CD8-positive, alpha-beta memory T cell (primary cell): ENCODE data around the gene CTNND2. TPM values are rescaled to one million over a fixed set of nuclear protein-coding genes. Genes with fewer than 3 reads are reported as not detected.

Source experiments
- CTCF ChIA-PET: fragments of 350-600 bp; sonication (Branson Sonifier 250); formaldehyde crosslinking; loops from one replicate; lab custom pipeline; 2021; ENCODE audit warnings: antibody characterized with exemption; lab: Charles Lee
- POLR2A ChIA-PET: fragments of 350-600 bp; sonication (Branson Sonifier 250); formaldehyde crosslinking; loops from one replicate; lab custom pipeline; 2021; ENCODE audit warnings: antibody characterized with exemption; lab: Charles Lee
- DNase-seq, 5 donors: peaks; one replicate each; pipeline versions ENCODE4 v3.0.0 to v3.0.0-alpha.2; 2020 to 2022; ENCODE audit warnings: mixed read lengths in 1 of 5
- H3K27ac ChIP-seq: one replicate; pipeline ENCODE4 v1.7.0; 2013; ENCODE audit warnings: low read depth, mild to moderate bottlenecking, low read length, moderate library complexity
- H3K27me3 ChIP-seq: 2 replicates; pipeline ENCODE4 v1.7.0; 2013; ENCODE audit warnings: low read length, mild to moderate bottlenecking; ENCODE audit not compliant: insufficient read depth, poor library complexity, severe bottlenecking
- H3K36me3 ChIP-seq: 2 replicates; pipeline ENCODE4 v1.7.0; 2013; ENCODE audit warnings: mild to moderate bottlenecking, low read length, moderate library complexity; ENCODE audit not compliant: insufficient read depth
- H3K4me1 ChIP-seq: 2 replicates; pipeline ENCODE4 v1.7.0; 2013; ENCODE audit warnings: mild to moderate bottlenecking, low read length, moderate library complexity; ENCODE audit not compliant: insufficient read depth
- H3K4me3 ChIP-seq: 2 replicates; pipeline ENCODE4 v1.7.0; 2013; ENCODE audit warnings: mild to moderate bottlenecking, low read length
- H3K9me3 ChIP-seq: 2 replicates; pipeline ENCODE4 v1.7.0; 2013; ENCODE audit warnings: mild to moderate bottlenecking, low read length
- H3K27ac Mint-ChIP-seq, 8 donors: one replicate each; pipeline ENCODE4 v1.8.0; 2020 to 2021; ENCODE audit warnings: mixed read lengths in 8 of 8, mild to moderate bottlenecking in 6 of 8, inconsistent platforms in 3 of 8, moderate library complexity in 3 of 8
- H3K27me3 Mint-ChIP-seq, 2 donors: one replicate each; pipeline ENCODE4 v1.8.0; 2020 to 2021; ENCODE audit warnings: mixed read lengths in 2 of 2, mild to moderate bottlenecking in 1 of 2, moderate library complexity in 1 of 2
- H3K36me3 Mint-ChIP-seq, 3 donors: one replicate each; pipeline ENCODE4 v1.8.0; 2020 to 2021; ENCODE audit warnings: mixed read lengths in 3 of 3, inconsistent platforms in 1 of 3, mild to moderate bottlenecking in 1 of 3
- H3K4me1 Mint-ChIP-seq, 3 donors: one replicate each; pipeline ENCODE4 v1.8.0; 2020 to 2021; ENCODE audit warnings: mixed read lengths in 3 of 3, inconsistent platforms in 1 of 3, mild to moderate bottlenecking in 1 of 3
- H3K4me3 Mint-ChIP-seq, 7 donors: one replicate each; pipeline ENCODE4 v1.8.0; 2020 to 2021; ENCODE audit warnings: mixed read lengths in 7 of 7, mild to moderate bottlenecking in 6 of 7, moderate library complexity in 4 of 7, inconsistent platforms in 2 of 7
- H3K9me3 Mint-ChIP-seq, 5 donors: one replicate each; pipeline ENCODE4 v1.8.0; 2020 to 2022; ENCODE audit warnings: mixed read lengths in 5 of 5, mild to moderate bottlenecking in 3 of 5, moderate library complexity in 2 of 5, inconsistent platforms in 1 of 5
- polyA plus RNA-seq: library from polyadenylated mRNA; unstranded; fragments of 300-500 nt; fragmentation: Illumina TruSeq; gene quantifications from one replicate; pipeline ENCODE4 v1.2.3, GENCODE V29; 2021
- total RNA-seq, 2 experiments: library from RNA; stranded (reverse); gene quantifications; one replicate each; pipeline ENCODE4 v1.2.3, GENCODE V29; 2021

The CTNND2 gene
- total and polyA plus RNA-seq, 3 experiments from 2014 or later = not detected

DNA sequence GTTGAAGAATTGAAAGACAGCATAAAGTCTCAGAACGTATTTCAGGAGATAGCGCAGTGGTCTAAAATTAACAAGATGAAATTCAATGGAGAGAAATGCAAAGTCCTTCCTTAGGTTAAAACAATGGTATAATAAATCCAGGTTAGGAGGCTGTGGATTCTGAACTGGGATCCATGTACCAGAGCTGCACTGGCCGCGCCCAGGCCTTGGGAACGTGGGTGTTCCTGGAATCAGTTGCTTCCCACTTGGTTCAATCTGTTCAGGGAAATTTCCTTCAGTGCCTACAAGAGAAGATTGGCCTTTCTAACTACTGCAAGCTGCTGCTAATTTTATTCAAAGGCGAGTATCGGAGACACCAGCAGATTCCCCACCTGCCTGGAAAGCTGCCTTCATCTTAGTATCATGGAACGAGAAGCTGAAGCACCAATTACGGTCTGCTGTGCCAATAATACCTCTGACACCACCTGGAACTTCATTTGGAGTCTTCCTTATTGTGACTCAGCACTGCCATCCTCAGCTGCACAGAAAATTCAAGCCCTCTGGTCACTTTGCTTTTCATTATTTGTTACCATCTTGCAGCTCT lies 14.3 kb upstream of the CTNND2 start:
- no peaks in the 10 kb centered on the region for H3K27me3 ChIP-seq
- Mint-ChIP-seq H3K4me3 (no peak overlapping the region), H3K27me3 (no peaks in the 10 kb centered on the region), H3K36me3 (no peaks in the 10 kb centered on the region), H3K27ac (no peak overlapping the region), H3K4me1 (no peaks in the 10 kb centered on the region), H3K9me3 (peaks cover 6 to 15% (median 7%) of the 10 kb centered on the region in 5 donors)
- H3K9me3 ChIP-seq = no peaks in the 10 kb centered on the region
- H3K27ac ChIP-seq = no peak overlapping the region
- POLR2A ChIA-PET = no interaction called here
- no peaks in the 10 kb centered on the region for H3K36me3 ChIP-seq
- no peak for DNase-seq
- CTCF ChIA-PET = no interaction called here
- no peak overlapping the region for H3K4me3 ChIP-seq
- no peaks in the 10 kb centered on the region for H3K4me1 ChIP-seq

DNA sequence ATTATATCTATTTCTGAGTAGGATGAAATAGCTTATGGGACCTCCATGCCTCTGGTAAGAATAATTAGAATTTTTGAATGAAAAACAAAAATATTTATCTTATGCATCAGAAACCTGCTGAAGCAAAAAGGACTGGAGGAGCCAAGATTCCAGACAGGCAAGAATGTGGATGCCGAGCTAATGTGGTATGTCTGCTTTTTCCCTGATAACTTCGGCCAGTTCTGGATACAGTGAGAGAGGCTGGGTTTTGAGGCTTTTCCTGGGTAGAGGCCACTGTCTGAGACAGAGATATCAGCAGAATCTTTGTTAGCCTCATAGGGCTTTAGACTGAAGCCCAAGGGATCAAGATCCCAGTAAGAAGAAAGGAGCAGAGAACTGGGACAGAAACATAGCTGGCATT lies 5.2 kb upstream of the CTNND2 start:
- ChIA-PET CTCF (no interaction called here), POLR2A (no interaction called here)
- Mint-ChIP-seq H3K4me3 (no peak overlapping the region), H3K27me3 (peaks cover 4 to 16% of the 10 kb centered on the region in 2 donors), H3K36me3 (no peaks in the 10 kb centered on the region), H3K4me1 (peaks cover 0 to 2% (median 0%) of the 10 kb centered on the region in 3 donors), H3K9me3 (peaks cover 1 to 14% (median 5%) of the 10 kb centered on the region in 5 donors), H3K27ac (no peak overlapping the region)
- Histone ChIP-seq H3K4me3 (no peak overlapping the region), H3K4me1 (no peaks in the 10 kb centered on the region), H3K36me3 (no peaks in the 10 kb centered on the region), H3K27me3 (no peaks in the 10 kb centered on the region), H3K27ac (no peak overlapping the region), H3K9me3 (no peaks in the 10 kb centered on the region)
- DNase-seq = no peak

DNA sequence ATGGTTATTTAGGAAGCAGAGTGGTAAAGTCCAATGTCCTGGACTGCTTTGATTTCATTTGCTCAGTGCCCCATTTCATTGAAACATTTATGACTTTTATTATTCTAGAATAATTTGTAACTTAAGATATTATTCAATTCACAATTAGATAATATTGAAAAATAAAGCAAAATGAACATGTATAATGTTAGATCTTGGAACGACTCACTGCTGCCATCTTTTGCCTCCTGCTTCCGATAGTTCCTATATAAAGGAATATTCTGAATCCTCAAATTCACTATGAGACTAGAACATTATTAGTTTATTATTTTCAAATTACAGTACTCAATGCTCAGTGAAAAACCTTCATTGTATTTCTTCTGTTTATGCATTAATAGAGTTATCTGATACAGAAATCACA lies 2.3 kb upstream of the CTNND2 start:
- DNase-seq = no peak
- no peaks in the 10 kb centered on the region for H3K9me3 ChIP-seq
- no peak overlapping the region for H3K27ac ChIP-seq
- CTCF ChIA-PET = no interaction called here
- H3K4me3 ChIP-seq = no peak overlapping the region
- peaks cover 0 to 5% (median 2%) of the 10 kb centered on the region in 3 donors for H3K4me1 Mint-ChIP-seq
- H3K27me3 ChIP-seq = no peaks in the 10 kb centered on the region
- peaks cover 20 to 32% of the 10 kb centered on the region in 2 donors for H3K27me3 Mint-ChIP-seq
- POLR2A ChIA-PET = no interaction called here
- no peak overlapping the region for H3K4me3 Mint-ChIP-seq
- no peaks in the 10 kb centered on the region for H3K36me3 Mint-ChIP-seq
- peaks cover 5 to 22% (median 8%) of the 10 kb centered on the region in 5 donors for H3K9me3 Mint-ChIP-seq
- H3K27ac Mint-ChIP-seq = no peak overlapping the region
- no peaks in the 10 kb centered on the region for H3K4me1 ChIP-seq
- H3K36me3 ChIP-seq = no peaks in the 10 kb centered on the region

DNA sequence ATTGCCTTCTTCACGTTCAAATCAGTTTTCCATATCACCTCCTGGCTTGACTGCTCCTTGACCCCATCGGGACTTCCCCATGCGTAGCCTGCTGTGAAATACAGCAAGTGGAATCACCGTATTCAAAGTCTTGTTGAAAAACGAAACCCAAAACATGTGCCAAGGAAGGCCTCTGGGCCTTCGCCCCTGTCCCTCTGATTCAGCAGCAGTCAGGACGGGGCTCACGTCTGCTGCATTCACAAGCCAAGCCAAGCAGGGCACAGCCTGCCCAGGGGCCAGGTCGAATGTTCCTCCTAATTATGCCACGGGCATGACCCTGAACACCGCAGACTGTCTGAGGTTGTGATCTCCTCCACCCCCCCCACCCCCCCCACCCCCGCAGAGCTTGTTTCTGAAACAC lies 960 bp upstream of the CTNND2 start:
- Histone ChIP-seq H3K27me3 (no peaks in the 10 kb centered on the region), H3K36me3 (no peaks in the 10 kb centered on the region), H3K9me3 (no peaks in the 10 kb centered on the region), H3K4me1 (no peaks in the 10 kb centered on the region), H3K27ac (no peak overlapping the region), H3K4me3 (no peak overlapping the region)
- POLR2A ChIA-PET = no interaction called here
- H3K36me3 Mint-ChIP-seq = no peaks in the 10 kb centered on the region
- H3K27me3 Mint-ChIP-seq = peaks cover 20 to 32% of the 10 kb centered on the region in 2 donors
- H3K9me3 Mint-ChIP-seq = peaks cover 2 to 24% (median 8%) of the 10 kb centered on the region in 5 donors
- H3K27ac Mint-ChIP-seq = no peak overlapping the region
- peak overlapping the region in 2 of 7 donors; percentile 12 to 28 for H3K4me3 Mint-ChIP-seq
- no peak for DNase-seq
- CTCF ChIA-PET = no interaction called here
- H3K4me1 Mint-ChIP-seq = peaks cover 0 to 5% (median 2%) of the 10 kb centered on the region in 3 donors

DNA sequence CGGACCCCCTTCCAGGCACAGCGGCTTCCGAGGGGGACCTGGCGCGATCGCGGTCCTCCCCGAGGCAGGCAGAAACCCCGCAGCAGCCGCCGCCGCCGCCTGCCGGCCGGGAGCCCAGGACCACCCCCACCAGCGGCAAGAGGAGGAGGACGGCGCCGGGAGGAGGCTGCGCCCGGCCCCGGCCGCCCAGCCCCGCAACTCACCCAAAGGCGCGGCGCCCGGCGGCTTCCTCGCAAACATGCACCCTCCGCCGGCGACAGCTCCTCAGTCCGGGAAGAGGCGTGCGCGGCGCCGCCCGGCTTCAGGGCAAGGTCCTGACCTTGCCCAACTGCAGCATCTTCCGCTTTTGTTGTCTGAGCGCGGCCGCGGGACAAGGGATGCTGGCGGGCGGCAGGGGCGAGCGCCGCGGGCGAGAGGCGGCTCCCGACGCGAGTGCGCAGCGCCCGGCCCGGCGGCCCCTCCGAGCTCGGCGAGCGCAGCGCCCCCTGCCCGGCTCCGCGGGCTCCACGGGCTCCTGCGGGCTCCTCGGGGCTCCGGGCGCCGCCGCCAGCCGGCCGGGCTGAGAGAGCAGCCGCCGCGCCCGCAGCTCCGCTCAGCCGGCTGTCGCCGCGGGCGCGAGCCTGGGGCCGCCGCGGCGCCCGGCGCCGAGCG lies 507 bp downstream of the CTNND2 start:
- Histone ChIP-seq H3K9me3 (no peaks in the 10 kb centered on the region), H3K27ac (no peak overlapping the region), H3K4me3 (no peak overlapping the region), H3K4me1 (no peaks in the 10 kb centered on the region), H3K27me3 (no peaks in the 10 kb centered on the region), H3K36me3 (no peaks in the 10 kb centered on the region)
- Mint-ChIP-seq H3K4me3 (no peak overlapping the region), H3K27ac (no peak overlapping the region), H3K9me3 (peaks cover 1 to 24% (median 8%) of the 10 kb centered on the region in 5 donors), H3K4me1 (peaks cover 0 to 5% (median 2%) of the 10 kb centered on the region in 3 donors), H3K27me3 (peaks cover 20 to 32% of the 10 kb centered on the region in 2 donors), H3K36me3 (no peaks in the 10 kb centered on the region)
- DNase-seq = no peak
- ChIA-PET POLR2A (no interaction called here), CTCF (no interaction called here)

DNA sequence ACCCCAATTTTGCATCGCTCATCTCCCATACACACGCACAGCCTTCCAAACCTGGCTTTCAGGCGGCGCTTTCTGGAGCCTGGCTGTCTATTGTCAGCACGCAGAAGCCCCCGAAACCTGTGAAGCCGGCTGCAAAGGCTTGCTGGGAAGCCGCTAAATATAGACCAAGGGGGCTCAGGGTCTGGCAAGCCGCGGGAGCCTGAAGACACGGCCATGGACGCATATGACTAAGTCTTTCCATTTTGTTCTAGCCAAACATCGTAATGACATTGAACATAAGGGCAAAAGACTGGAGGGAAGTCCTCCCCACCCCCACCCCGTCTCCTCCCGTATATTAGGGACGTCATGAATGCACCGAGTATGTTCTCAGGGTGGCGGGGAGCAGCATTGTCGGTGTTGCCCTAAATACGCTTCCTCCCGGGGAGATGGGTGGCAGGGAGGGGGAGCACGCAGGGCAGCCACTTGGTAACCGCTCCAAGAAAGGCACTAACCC lies 1.1 kb downstream of the CTNND2 start:
- Histone ChIP-seq H3K36me3 (no peaks in the 10 kb centered on the region), H3K4me1 (no peaks in the 10 kb centered on the region), H3K27ac (no peak overlapping the region), H3K27me3 (no peaks in the 10 kb centered on the region), H3K4me3 (no peak overlapping the region), H3K9me3 (no peaks in the 10 kb centered on the region)
- no peaks in the 10 kb centered on the region for H3K36me3 Mint-ChIP-seq
- CTCF ChIA-PET = no interaction called here
- no peak overlapping the region for H3K27ac Mint-ChIP-seq
- DNase-seq = peak in 1 of 5 donors; percentile 2
- peaks cover 20 to 32% of the 10 kb centered on the region in 2 donors for H3K27me3 Mint-ChIP-seq
- POLR2A ChIA-PET = no interaction called here
- H3K4me1 Mint-ChIP-seq = peaks cover 0 to 5% (median 2%) of the 10 kb centered on the region in 3 donors
- peak overlapping the region in 2 of 7 donors; percentile 8 to 27 for H3K4me3 Mint-ChIP-seq
- H3K9me3 Mint-ChIP-seq = peaks cover 5 to 24% (median 8%) of the 10 kb centered on the region in 5 donors

DNA sequence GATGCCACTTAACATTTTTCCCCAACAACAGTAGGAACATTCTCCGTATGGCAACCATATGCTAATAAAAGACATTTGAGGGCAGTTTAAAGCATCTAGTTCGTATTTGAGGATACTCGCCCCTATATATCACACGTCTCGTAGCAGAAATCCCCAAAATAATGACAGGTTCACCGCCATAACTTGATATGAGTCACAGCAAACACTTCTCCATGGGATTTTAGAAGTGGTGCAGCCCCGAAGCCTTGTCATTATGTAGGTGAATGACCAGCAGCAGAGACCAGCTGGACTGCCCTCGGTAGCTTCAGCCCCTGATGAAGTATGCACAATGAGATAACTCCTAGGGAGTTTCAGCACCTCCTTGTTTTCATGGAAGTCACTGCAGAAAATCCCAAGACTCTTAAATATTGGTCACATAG lies 2.0 kb downstream of the CTNND2 start:
- Histone ChIP-seq H3K27me3 (no peaks in the 10 kb centered on the region), H3K27ac (no peak overlapping the region), H3K4me3 (no peak overlapping the region), H3K9me3 (no peaks in the 10 kb centered on the region), H3K36me3 (no peaks in the 10 kb centered on the region), H3K4me1 (no peaks in the 10 kb centered on the region)
- H3K4me1 Mint-ChIP-seq = peaks cover 0 to 5% (median 2%) of the 10 kb centered on the region in 3 donors
- DNase-seq = no peak
- no peak overlapping the region for H3K4me3 Mint-ChIP-seq
- CTCF ChIA-PET = no interaction called here
- no peak overlapping the region for H3K27ac Mint-ChIP-seq
- no peaks in the 10 kb centered on the region for H3K36me3 Mint-ChIP-seq
- peaks cover 20 to 32% of the 10 kb centered on the region in 2 donors for H3K27me3 Mint-ChIP-seq
- peaks cover 7 to 22% (median 10%) of the 10 kb centered on the region in 5 donors for H3K9me3 Mint-ChIP-seq
- POLR2A ChIA-PET = no interaction called here

DNA sequence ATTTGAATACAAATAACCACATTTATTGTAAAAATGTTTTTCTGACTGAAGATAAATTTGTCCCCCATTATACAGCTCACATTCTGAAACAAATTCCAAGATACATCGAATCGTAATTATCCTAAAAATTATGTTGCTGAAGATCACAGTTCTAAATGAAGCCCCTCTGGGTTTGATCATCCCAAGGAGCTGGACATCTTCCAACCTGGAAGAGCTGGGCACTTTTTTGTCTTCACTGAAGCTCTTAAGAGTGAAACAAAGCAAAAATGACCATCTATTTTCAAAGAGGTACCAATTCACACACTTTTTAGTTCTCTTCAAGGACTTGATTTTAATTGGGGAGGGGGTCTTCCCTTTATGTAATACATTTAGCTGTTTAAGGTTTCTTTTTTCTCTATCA lies 5.5 kb downstream of the CTNND2 start:
- Histone ChIP-seq H3K4me3 (no peak overlapping the region), H3K27me3 (no peaks in the 10 kb centered on the region), H3K4me1 (no peaks in the 10 kb centered on the region), H3K36me3 (no peaks in the 10 kb centered on the region), H3K27ac (no peak overlapping the region), H3K9me3 (no peaks in the 10 kb centered on the region)
- DNase-seq = no peak
- Mint-ChIP-seq H3K36me3 (no peaks in the 10 kb centered on the region), H3K27ac (no peak overlapping the region), H3K9me3 (peaks cover 10 to 18% (median 11%) of the 10 kb centered on the region in 5 donors), H3K4me3 (no peak overlapping the region), H3K27me3 (peaks cover 16 to 18% of the 10 kb centered on the region in 2 donors), H3K4me1 (peaks cover 0 to 5% (median 0%) of the 10 kb centered on the region in 3 donors)
- POLR2A ChIA-PET = no interaction called here
- CTCF ChIA-PET = no interaction called here
